Lung (tissue), 13 donors: ENCODE data around the gene COL4A1. TPM values are rescaled to one million over a fixed set of nuclear protein-coding genes. Genes with fewer than 3 reads are reported as not detected.

Experiments used
- ATAC-seq: fragments of 200-7000 bp; cut with Tn5 transposase; one replicate; pipeline ENCODE4 v1.9.1; 2020; ENCODE audit warnings: moderate number of reproducible peaks; ENCODE audit not compliant: insufficient read depth, low FRiP score
- DNase-seq, 3 donors: peaks; one replicate each; pipeline ENCODE4 v3.0.0-alpha.2; 2013 to 2017
- H3K27ac ChIP-seq, 2 donors: one replicate each; pipeline ENCODE4 v1.5.1; 2013; ENCODE audit warnings: mild to moderate bottlenecking in 2 of 2, moderate library complexity in 2 of 2, control low read depth in 1 of 2, inconsistent platforms in 1 of 2, low read depth in 1 of 2, low read length in 1 of 2
- H3K27me3 ChIP-seq, 3 donors: one replicate each; pipeline ENCODE4 v1.5.1; 2013; ENCODE audit warnings: low read length in 2 of 3; ENCODE audit not compliant: control insufficient read depth in 3 of 3, insufficient read depth in 3 of 3
- H3K36me3 ChIP-seq, 4 donors: one replicate each; pipeline ENCODE4 v1.5.1; 2013; ENCODE audit warnings: low read length in 4 of 4, mild to moderate bottlenecking in 1 of 4, moderate library complexity in 1 of 4; ENCODE audit not compliant: control insufficient read depth in 4 of 4, insufficient read depth in 4 of 4
- H3K4me1 ChIP-seq, 5 donors: one replicate each; pipeline ENCODE4 v1.5.1; 2013; ENCODE audit warnings: low read length in 5 of 5, mild to moderate bottlenecking in 2 of 5, moderate library complexity in 1 of 5; ENCODE audit not compliant: control insufficient read depth in 5 of 5, insufficient read depth in 5 of 5
- H3K4me3 ChIP-seq: one replicate; pipeline ENCODE4 v1.5.1; 2013; ENCODE audit warnings: mild to moderate bottlenecking, control low read depth, moderate library complexity
- H3K9ac ChIP-seq, 2 donors: one replicate each; pipeline ENCODE4 v1.5.1; 2013; ENCODE audit warnings: low read length in 2 of 2, control low read depth in 1 of 2; ENCODE audit not compliant: insufficient read depth in 1 of 2
- H3K9me3 ChIP-seq, 4 donors: one replicate each; pipeline ENCODE4 v1.5.1; 2013; ENCODE audit warnings: low read length in 3 of 4, mild to moderate bottlenecking in 1 of 4, moderate library complexity in 1 of 4; ENCODE audit not compliant: control insufficient read depth in 4 of 4, insufficient read depth in 3 of 4
- WGBS, 2 donors: extraction: QIAGEN DNeasy Blood & Tissue Kit; methylation state at CpG; one replicate each; pipeline ENCODE4 v1.1.7; 2013; 5-methylcytosine and 5-hydroxymethylcytosine counted together
- polyA plus RNA-seq, 2 donors: library from polyadenylated mRNA; stranded (reverse); fragments of 200-250 nt; gene quantifications; one replicate each; pipeline ENCODE4 v1.2.1, GENCODE V29; 2013
- small RNA-seq: library from RNA; depleted of rRNA; stranded (forward); fragments of <200 nt; gene quantifications from one replicate; pipeline ENCODE3, GENCODE V24; 2014; ENCODE audit warnings: low replicate concordance
- total RNA-seq, 2 donors: library from RNA; depleted of rRNA in 1 of 2; stranded (reverse); fragments of >200 nt in 1 of 2; gene quantifications; one replicate each; pipeline ENCODE4 v1.2.1, GENCODE V29; 2014 to 2021
- TF ChIP-seq, protein P1 (sequence below): IDR thresholded peaks from 2 replicates; pipeline ENCODE4 v1.5.1; 2012; ENCODE audit warnings: mild to moderate bottlenecking; ENCODE audit errors: control extremely low read depth, extremely low read depth
- donor health status: control.
- donor health status: control.
- donor health status: Bipolar disorder and iron deficiency.
- donor health status: healthy.
- donor health status: DM: yes; HTN: yes; CAD: no.

Gene COL4A1
- total and polyA plus RNA-seq, 4 donors = 114 to 1,051 (median 318) TPM

DNA sequence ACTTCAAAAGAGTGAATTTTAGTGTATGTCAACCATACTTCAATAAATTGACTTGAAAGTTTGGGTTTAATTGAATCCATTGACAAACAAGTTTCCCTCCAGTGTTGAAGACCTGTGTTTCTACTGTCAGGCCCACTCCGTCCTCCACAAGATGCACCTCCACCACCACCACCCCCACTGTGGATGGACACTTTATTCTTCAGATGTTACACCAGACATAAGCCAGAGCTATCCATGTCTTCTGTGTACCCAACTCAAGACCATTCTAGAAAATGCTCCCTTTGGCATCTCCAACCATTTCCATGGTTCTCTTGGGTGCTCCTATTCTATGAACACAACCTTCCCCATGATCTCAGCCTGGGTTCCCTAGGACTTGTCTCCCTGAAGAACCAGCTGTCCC is 207.0 kb downstream of the COL4A1 start:
- ATAC-seq = no peak
- TF ChIP-seq, protein P1, sequence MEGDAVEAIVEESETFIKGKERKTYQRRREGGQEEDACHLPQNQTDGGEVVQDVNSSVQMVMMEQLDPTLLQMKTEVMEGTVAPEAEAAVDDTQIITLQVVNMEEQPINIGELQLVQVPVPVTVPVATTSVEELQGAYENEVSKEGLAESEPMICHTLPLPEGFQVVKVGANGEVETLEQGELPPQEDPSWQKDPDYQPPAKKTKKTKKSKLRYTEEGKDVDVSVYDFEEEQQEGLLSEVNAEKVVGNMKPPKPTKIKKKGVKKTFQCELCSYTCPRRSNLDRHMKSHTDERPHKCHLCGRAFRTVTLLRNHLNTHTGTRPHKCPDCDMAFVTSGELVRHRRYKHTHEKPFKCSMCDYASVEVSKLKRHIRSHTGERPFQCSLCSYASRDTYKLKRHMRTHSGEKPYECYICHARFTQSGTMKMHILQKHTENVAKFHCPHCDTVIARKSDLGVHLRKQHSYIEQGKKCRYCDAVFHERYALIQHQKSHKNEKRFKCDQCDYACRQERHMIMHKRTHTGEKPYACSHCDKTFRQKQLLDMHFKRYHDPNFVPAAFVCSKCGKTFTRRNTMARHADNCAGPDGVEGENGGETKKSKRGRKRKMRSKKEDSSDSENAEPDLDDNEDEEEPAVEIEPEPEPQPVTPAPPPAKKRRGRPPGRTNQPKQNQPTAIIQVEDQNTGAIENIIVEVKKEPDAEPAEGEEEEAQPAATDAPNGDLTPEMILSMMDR = no peak
- Histone ChIP-seq H3K4me3 (no peak overlapping the region), H3K36me3 (no peaks in the 10 kb centered on the region), H3K9me3 (peaks cover 0 to 15% (median 7%) of the 10 kb centered on the region in 4 donors), H3K27me3 (no peaks in the 10 kb centered on the region), H3K9ac (no peak overlapping the region), H3K4me1 (peaks cover 0 to 1% (median 0%) of the 10 kb centered on the region in 5 donors), H3K27ac (no peak overlapping the region)
- DNase-seq = no peak
- WGBS, 2 donors = 89 to 92% methylated on average over 1 of the region's 1 CpG

Small RNAs within 50 kb of the gene (small RNA-seq; reads per million reads assigned to genes)
- not detected for gene MIR8073

Other genes starting within 250 kb of the COL4A1 start
- 100 to 1,000 TPM; 414 to 627 TPM for gene COL4A2, start 127 bp upstream of the COL4A1 start, total RNA-seq
- 100 to 1,000 TPM; 169 to 264 TPM for gene COL4A2, start 127 bp upstream of the COL4A1 start, polyA plus RNA-seq